Brain microvascular endothelial cell (primary cell): ENCODE results near the gene NUP210L.
"Not testable (repeated sequence)": the region's sequence is repeated elsewhere in the genome, so short reads cannot be mapped to it uniquely, and the experiment has no call there.

ENCODE experiments used
- DNase-seq: peaks from one replicate; pipeline ENCODE4 v3.0.0-alpha.2; 2020
- H3K27ac ChIP-seq: fragments of 250-450 bp; sonication (Bioruptor Pico); 2 replicates; pipeline ENCODE4 v1.5.1; 2020; ENCODE audit warnings: mild to moderate bottlenecking, moderate library complexity
- H3K27me3 ChIP-seq: fragments of 250-450 bp; sonication (Bioruptor Pico); replicated peaks from 2 replicates; pipeline ENCODE4 v1.5.1; 2020; ENCODE audit warnings: mild to moderate bottlenecking
- H3K36me3 ChIP-seq: fragments of 250-450 bp; sonication (Bioruptor Pico); replicated peaks from 2 replicates; pipeline ENCODE4 v1.5.1; 2020; ENCODE audit warnings: mild to moderate bottlenecking
- H3K4me3 ChIP-seq: 2 replicates; pipeline ENCODE4 v1.5.1; 2011; ENCODE audit warnings: low read depth, mild to moderate bottlenecking, control low read depth, low read length, moderate library complexity
- in situ Hi-C: cut with HindIII; loops from 2 replicates; pipeline ENCODE4 v1.10.0; 2017; ENCODE audit warnings: low sequenced_read_pairs, low pct_ligation_motif_present
- TF ChIP-seq, protein P1 (sequence below): IDR thresholded peaks from 2 replicates; pipeline ENCODE4 v1.5.1; 2011; ENCODE audit warnings: low read depth, mild to moderate bottlenecking, moderate library complexity, low read length, control low read depth, inconsistent platforms; ENCODE audit errors: missing control alignments

NUP210L gene

DNA sequence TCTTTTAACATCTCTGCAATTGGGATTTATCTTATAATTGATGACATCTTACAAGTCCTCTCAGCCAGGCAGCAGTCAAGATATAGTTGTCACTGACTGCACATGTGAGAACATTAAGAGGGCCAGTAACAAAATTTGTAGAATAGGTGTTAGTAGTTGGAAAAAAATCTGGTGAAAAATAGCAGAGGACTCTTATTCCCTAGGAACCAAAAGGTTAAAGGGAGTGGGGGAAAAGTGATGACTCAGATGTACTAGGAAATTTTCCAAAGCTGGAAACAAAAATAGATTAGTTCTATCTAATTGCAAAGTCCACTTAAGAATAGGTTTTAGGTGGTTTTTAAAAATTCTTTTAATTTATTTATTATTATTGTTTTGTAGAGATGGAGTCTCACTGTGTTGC, 3.6 kb downstream of the NUP210L start:
- TF ChIP-seq, protein P1, sequence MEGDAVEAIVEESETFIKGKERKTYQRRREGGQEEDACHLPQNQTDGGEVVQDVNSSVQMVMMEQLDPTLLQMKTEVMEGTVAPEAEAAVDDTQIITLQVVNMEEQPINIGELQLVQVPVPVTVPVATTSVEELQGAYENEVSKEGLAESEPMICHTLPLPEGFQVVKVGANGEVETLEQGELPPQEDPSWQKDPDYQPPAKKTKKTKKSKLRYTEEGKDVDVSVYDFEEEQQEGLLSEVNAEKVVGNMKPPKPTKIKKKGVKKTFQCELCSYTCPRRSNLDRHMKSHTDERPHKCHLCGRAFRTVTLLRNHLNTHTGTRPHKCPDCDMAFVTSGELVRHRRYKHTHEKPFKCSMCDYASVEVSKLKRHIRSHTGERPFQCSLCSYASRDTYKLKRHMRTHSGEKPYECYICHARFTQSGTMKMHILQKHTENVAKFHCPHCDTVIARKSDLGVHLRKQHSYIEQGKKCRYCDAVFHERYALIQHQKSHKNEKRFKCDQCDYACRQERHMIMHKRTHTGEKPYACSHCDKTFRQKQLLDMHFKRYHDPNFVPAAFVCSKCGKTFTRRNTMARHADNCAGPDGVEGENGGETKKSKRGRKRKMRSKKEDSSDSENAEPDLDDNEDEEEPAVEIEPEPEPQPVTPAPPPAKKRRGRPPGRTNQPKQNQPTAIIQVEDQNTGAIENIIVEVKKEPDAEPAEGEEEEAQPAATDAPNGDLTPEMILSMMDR = no peak
- Histone ChIP-seq H3K4me3 (no peak overlapping the region), H3K27ac (no peak overlapping the region), H3K27me3 (no peaks in the 10 kb centered on the region), H3K36me3 (peaks cover 21% of the 10 kb centered on the region)
- in situ Hi-C loops = no loop called here
- DNase-seq = no peak

DNA sequence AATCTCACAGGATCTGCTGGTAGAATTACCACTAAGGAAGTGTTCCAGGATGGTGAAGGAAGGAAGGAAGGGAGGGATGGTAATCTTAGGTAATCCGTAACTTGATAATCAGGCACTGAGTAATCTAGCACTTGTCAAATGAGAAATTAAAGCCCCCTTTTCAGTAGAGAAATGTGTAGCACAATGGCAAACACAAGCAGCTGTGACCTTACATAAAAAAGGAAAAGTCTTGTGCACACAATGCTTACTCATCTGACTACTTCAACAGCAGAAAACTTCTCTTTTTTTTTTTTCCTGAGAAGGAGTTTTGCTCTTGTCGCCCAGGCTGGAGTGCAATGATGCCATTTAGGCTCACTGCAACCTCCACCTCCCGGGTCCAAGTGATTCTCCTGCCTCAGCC, 6.1 kb downstream of the NUP210L start:
- Histone ChIP-seq H3K27ac (no peak overlapping the region), H3K27me3 (no peaks in the 10 kb centered on the region)
- TF ChIP-seq, protein P1 = no peak

DNA sequence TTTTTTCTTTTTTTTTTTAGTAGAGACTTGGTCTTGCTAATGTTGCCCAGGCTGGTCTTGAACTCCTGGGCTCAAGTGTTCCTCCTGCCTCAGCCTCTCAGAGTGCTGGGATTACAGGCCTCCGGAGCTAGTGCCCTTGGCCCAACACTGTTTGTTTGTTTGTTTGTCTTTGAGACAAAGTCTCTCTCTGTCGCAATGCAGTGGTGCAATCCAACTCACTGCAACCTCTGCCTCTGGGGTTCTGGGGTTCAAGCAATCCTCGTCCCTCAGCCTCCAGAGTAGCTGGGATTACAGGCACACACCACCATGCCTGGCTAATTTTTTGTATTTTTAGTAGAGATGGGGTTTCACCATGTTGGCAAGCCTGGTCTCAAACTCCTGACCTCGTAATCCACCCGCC, 7.4 kb downstream of the NUP210L start:
- DNase-seq, in situ Hi-C loops, H3K27ac ChIP-seq, H3K27me3 ChIP-seq, H3K36me3 ChIP-seq, H3K4me3 ChIP-seq: not testable (repeated sequence)

More for the DNA sequence above, 6.1 kb downstream of the NUP210L start:
- no peak overlapping the region for H3K4me3 ChIP-seq
- no peak for DNase-seq
- in situ Hi-C loops = no loop called here
- no peaks in the 10 kb centered on the region for H3K36me3 ChIP-seq

DNA sequence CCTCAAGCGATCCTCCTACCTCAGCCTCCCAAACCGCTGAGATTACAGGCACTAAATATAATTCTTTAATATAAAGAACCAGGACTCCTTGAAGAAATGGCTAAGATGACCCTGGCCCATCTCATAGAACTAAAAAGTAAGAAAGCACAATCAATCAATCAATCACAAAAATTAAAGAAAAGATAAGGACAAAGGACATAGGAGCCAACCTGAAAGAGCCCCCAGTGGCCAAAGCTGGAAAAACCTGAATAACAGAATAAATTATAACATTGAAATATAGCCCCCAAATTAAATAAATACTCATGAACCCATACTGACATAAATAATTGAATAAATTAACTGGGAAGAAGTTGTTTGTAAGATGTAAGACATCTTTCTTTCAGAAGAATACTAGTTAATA, 8.9 kb downstream of the NUP210L start:
- in situ Hi-C loops = no loop called here
- H3K27ac ChIP-seq = no peak overlapping the region
- no peak for DNase-seq

DNA sequence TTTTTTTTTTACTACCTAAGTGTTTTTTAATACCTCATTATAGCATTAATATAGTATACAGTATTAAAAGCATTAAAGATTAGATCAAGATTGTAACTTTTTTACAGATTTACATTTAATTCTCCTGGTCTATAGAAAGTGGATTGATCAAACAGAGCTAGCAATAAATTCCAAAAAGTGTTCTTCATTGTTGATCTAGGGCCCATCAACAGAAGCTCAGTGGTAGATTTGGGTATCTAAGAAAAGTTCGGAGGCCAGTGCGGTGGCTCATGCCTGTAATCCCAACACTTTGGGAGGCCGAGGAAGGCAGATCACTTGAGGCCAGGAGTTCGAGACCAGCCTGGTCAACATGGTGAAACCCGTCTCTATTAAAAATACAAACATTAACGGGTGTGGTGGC, 12.5 kb downstream of the NUP210L start:
- H3K4me3 ChIP-seq = no peak overlapping the region
- no peak for DNase-seq
- in situ Hi-C loops = no loop called here

More for the DNA sequence above, 8.9 kb downstream of the NUP210L start:
- Histone ChIP-seq H3K36me3 (no peaks in the 10 kb centered on the region), H3K4me3 (no peak overlapping the region), H3K27me3 (no peaks in the 10 kb centered on the region)
- TF ChIP-seq, protein P1 = peak; percentile 66

DNA sequence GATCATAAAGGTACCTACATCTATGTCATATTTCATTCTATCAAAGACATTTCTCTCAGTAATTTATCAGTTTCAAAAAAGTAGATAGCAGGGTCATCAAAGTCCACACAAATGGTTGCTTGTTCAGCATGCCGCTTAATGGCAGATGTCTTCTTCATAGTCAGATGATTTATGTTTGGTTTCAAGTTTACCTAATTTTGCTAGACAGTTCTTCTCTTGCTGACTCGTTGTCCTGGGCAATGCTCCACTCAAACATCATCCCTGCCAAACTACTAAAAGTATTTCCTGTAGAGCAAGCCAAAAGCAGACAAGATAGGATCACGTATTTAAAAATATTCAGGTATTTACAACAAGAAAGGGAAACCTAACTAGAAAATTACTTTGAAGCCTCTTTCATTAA, 13.6 kb downstream of the NUP210L start:
- Histone ChIP-seq H3K27me3 (no peaks in the 10 kb centered on the region), H3K27ac (no peak overlapping the region), H3K4me3 (no peak overlapping the region), H3K36me3 (no peaks in the 10 kb centered on the region)
- no peak for DNase-seq
- TF ChIP-seq, protein P1 = no peak
- in situ Hi-C loops = no loop called here

More for the DNA sequence above, 12.5 kb downstream of the NUP210L start:
- TF ChIP-seq, protein P1 = no peak
- H3K27ac ChIP-seq = no peak overlapping the region
- no peaks in the 10 kb centered on the region for H3K36me3 ChIP-seq
- H3K27me3 ChIP-seq = no peaks in the 10 kb centered on the region
